CD4-positive, CD25-positive, alpha-beta regulatory T cell (primary cell): ENCODE results near the gene AGL. TPM values are rescaled to one million over a fixed set of nuclear protein-coding genes. Genes with fewer than 3 reads are reported as not detected.

Experiments used
- ATAC-seq, 2 donors: fragments of 150-1000 bp; cut with Tn5 transposase; one replicate each; pipeline ENCODE4 v1.10.0; 2021; ENCODE audit warnings: low read depth in 2 of 2, moderate number of reproducible peaks in 2 of 2, moderate library complexity in 1 of 2
- DNase-seq, 3 donors: peaks; one replicate each; pipeline versions ENCODE4 v3.0.0 to v3.0.0-alpha.2; 2012 to 2022; ENCODE audit warnings: mixed read lengths in 1 of 3
- H3K27ac ChIP-seq: one replicate; pipeline ENCODE4 v1.7.0; 2013; ENCODE audit warnings: mild to moderate bottlenecking, low read length; ENCODE audit not compliant: insufficient read depth, poor library complexity, severe bottlenecking
- H3K27me3 ChIP-seq: one replicate; pipeline ENCODE4 v1.7.0; 2013; ENCODE audit warnings: low read length; ENCODE audit not compliant: control insufficient read depth, insufficient read depth
- H3K36me3 ChIP-seq: one replicate; pipeline ENCODE4 v1.7.0; 2013; ENCODE audit warnings: mild to moderate bottlenecking, low read length, moderate library complexity; ENCODE audit not compliant: control insufficient read depth, insufficient read depth
- H3K4me1 ChIP-seq: 2 replicates; pipeline ENCODE4 v1.7.0; 2013; ENCODE audit warnings: mild to moderate bottlenecking, low read length; ENCODE audit not compliant: insufficient read depth, control insufficient read depth, poor library complexity, severe bottlenecking
- H3K4me3 ChIP-seq: one replicate; pipeline ENCODE4 v1.7.0; 2013; ENCODE audit warnings: low read depth, mild to moderate bottlenecking, low read length, moderate library complexity
- H3K9me3 ChIP-seq, 2 experiments: 1 replicate in 1 of 2; 2 replicates in 1 of 2; pipeline ENCODE4 v1.7.0; 2013; ENCODE audit warnings: low read length in 2 of 2, mild to moderate bottlenecking in 1 of 2, moderate library complexity in 1 of 2; ENCODE audit not compliant: control insufficient read depth in 2 of 2
- H3K27ac Mint-ChIP-seq, 3 donors: one replicate each; pipeline ENCODE4 v1.8.0; 2020 to 2022; ENCODE audit warnings: mild to moderate bottlenecking in 3 of 3, mixed read lengths in 3 of 3, moderate library complexity in 2 of 3
- H3K27me3 Mint-ChIP-seq: one replicate; pipeline ENCODE4 v1.8.0; 2022; ENCODE audit warnings: mild to moderate bottlenecking, mixed read lengths
- H3K36me3 Mint-ChIP-seq: one replicate; pipeline ENCODE4 v1.8.0; 2020; ENCODE audit warnings: mixed read lengths
- H3K4me1 Mint-ChIP-seq, 4 donors: one replicate each; pipeline ENCODE4 v1.8.0; 2020 to 2022; ENCODE audit warnings: mixed read lengths in 4 of 4, mild to moderate bottlenecking in 1 of 4
- H3K4me3 Mint-ChIP-seq, 4 donors: one replicate each; pipeline ENCODE4 v1.8.0; 2020 to 2022; ENCODE audit warnings: mild to moderate bottlenecking in 4 of 4, mixed read lengths in 4 of 4, moderate library complexity in 3 of 4
- H3K9me3 Mint-ChIP-seq, 7 donors: one replicate each; pipeline ENCODE4 v1.8.0; 2020 to 2022; ENCODE audit warnings: mixed read lengths in 7 of 7, mild to moderate bottlenecking in 3 of 7, moderate library complexity in 2 of 7
- polyA plus RNA-seq, 4 donors: library from polyadenylated mRNA; unstranded; fragments of 300-500 nt; fragmentation: Illumina TruSeq; gene quantifications; one replicate each; pipeline ENCODE4 v1.2.3, GENCODE V29; 2021
- total RNA-seq: library from RNA; stranded (reverse); gene quantifications from one replicate; pipeline ENCODE4 v1.2.3, GENCODE V29; 2022

AGL gene
- total RNA-seq = 11.9 TPM
- 10 to 100 TPM in 1 of 4 donors, 1 to 10 TPM in 3; 8.5 to 10.2 (median 9.4) TPM for polyA plus RNA-seq

DNA sequence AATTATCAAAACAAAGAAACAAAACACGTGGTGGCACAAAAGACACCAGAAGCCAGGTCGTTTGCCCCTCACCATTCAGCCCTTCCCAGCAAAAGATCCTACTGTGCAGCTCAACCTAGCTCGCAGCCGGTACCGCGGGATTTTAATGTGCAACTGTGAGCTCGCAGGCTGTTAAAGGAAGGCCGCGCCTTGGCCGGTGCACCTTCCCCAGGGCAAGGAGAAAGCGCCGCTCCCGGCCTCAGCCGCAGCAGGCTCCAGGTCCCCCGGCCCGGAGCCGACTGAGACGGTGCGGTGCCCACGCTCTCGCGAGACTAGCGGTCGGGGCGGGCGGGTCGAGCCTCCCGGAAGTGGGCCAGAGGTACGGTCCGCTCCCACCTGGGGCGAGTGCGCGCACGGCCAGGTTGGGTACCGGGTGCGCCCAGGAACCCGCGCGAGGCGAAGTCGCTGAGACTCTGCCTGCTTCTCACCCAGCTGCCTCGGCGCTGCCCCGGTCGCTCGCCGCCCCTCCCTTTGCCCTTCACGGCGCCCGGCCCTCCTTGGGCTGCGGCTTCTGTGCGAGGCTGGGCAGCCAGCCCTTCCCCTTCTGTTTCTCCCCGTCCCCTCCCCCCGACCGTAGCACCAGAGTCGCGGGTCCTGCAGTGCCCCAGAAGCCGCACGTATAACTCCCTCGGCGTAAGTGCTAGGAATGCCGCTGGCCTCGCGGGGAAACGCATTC is at the start of gene AGL:
TSS of gene AGL (plus strand) at position 618 of the 715 bp plus-strand sequence. CDS start 682 bp downstream, outside the sequence.
- H3K27ac ChIP-seq = peak within 1 kb of the TSS; percentile 73
- Mint-ChIP-seq H3K4me3 (peak within 1 kb of the TSS; percentile 95 to 99 (median 96)), H3K36me3 (peaks cover 11% of the 10 kb centered on the region), H3K4me1 (peaks cover 21 to 44% (median 33%) of the 10 kb centered on the region in 4 donors), H3K9me3 (no peaks in the 10 kb centered on the region), H3K27ac (peak within 1 kb of the TSS; percentile 95 to 99 (median 97)), H3K27me3 (peaks cover 5% of the 10 kb centered on the region)
- no peaks in the 10 kb centered on the region for H3K36me3 ChIP-seq
- peak; percentile 96 to 99 for ATAC-seq
- H3K27me3 ChIP-seq = no peaks in the 10 kb centered on the region
- H3K4me1 ChIP-seq = peaks cover 22% of the 10 kb centered on the region
- H3K9me3 ChIP-seq = no peaks in the 10 kb centered on the region
- peak within 1 kb of the TSS; percentile 89 for H3K4me3 ChIP-seq
- peak; percentile 83 to 92 (median 89) for DNase-seq

DNA sequence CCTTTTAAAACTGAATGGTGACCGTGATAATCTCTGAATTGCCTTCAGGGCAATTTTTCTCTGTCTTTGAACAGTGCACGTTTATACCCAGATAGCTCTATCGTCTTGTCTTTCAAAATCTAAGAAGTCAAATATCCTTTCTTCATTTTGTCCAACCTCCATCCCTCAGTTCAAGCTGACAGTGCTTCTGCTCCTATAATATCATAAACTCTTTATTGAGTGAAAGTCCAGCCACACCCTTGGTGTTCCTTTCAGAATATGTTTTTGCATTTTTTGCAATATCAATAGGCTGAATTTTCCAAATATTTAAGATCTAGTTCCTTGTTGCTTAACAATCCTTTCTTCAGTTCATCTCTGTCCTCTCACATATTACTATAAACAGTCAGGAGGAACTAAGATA is 48.6 kb upstream of the AGL start:
- Mint-ChIP-seq H3K27me3 (peaks cover 39% of the 10 kb centered on the region), H3K9me3 (no peaks in the 10 kb centered on the region), H3K27ac (no peak overlapping the region), H3K4me1 (no peaks in the 10 kb centered on the region), H3K36me3 (no peaks in the 10 kb centered on the region), H3K4me3 (no peak overlapping the region)
- Histone ChIP-seq H3K27me3 (peaks cover 20% of the 10 kb centered on the region), H3K36me3 (no peaks in the 10 kb centered on the region), H3K4me3 (no peak overlapping the region), H3K4me1 (no peaks in the 10 kb centered on the region), H3K9me3 (no peaks in the 10 kb centered on the region), H3K27ac (no peak overlapping the region)
- DNase-seq = no peak
- no peak for ATAC-seq

DNA sequence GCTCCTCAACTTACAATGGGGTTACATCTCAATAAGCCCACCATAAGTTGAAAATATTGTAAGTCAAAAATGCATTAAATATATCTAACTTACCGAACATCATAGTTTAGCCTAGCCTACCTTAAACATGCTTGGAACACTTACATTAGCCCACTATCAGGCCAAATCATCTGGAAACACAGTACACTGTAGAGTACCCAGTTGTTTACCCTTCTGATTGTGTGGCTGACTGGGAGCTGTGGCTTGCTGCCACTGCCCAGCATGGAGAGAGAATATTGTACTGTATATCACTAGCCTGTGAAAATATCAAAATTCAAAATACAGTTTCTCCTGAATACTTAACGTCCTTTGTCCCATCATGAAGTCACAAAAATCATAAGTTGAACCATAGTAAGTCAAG is 43.3 kb upstream of the AGL start:
- Mint-ChIP-seq H3K9me3 (no peaks in the 10 kb centered on the region), H3K4me1 (peaks cover 0 to 8% (median 5%) of the 10 kb centered on the region in 4 donors), H3K36me3 (no peaks in the 10 kb centered on the region), H3K27ac (no peak overlapping the region), H3K4me3 (no peak overlapping the region), H3K27me3 (peaks cover 25% of the 10 kb centered on the region)
- no peak overlapping the region for H3K4me3 ChIP-seq
- peaks cover 6% of the 10 kb centered on the region for H3K4me1 ChIP-seq
- peaks cover 26% of the 10 kb centered on the region for H3K27me3 ChIP-seq
- no peak for ATAC-seq
- no peak for DNase-seq
- H3K36me3 ChIP-seq = no peaks in the 10 kb centered on the region
- no peak overlapping the region for H3K27ac ChIP-seq
- H3K9me3 ChIP-seq = no peaks in the 10 kb centered on the region

DNA sequence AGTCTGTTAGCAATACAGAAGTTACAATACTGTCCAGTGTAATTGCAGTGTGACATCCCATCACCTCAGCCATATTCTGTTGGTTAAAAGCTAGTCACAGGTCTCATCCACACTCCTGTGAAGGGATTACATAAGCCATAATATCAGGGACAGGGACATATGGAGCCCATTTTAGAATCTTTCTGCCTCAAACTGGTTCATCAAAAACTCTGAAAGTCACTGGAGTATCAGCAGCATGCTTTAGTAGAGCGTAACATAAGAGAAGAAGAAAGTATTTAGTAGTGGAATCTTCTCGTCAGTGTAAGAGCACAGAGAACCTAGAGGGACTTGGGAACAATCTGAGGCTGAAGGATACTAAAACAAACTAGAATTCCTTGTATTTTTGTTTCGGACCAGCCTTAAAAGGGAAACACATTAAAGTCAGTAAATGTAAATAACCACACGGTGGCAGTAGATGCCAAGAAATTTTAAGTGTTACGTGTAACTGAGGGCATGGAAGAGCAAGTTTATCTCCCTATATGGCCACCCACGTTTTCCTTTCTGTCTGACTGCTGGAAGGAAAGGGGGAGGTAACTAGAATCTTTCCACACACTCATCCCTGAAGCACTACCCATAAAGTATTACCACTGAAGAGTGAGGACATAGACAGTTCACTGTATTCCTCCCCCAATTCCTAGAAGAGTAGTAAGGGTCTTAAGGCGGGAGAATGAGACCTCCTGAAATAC is 41.6 kb upstream of the AGL start:
- H3K27me3 ChIP-seq = peaks cover 22% of the 10 kb centered on the region
- peaks cover 18% of the 10 kb centered on the region for H3K27me3 Mint-ChIP-seq
- no peaks in the 10 kb centered on the region for H3K9me3 Mint-ChIP-seq
- H3K27ac ChIP-seq = no peak overlapping the region
- DNase-seq (peak; percentile 22 to 78 (median 67)), ATAC-seq (peak; percentile 58 to 66)
- H3K36me3 Mint-ChIP-seq = no peaks in the 10 kb centered on the region
- peaks cover 0 to 8% (median 5%) of the 10 kb centered on the region in 4 donors for H3K4me1 Mint-ChIP-seq
- H3K27ac Mint-ChIP-seq = no peak overlapping the region
- no peak overlapping the region for H3K4me3 Mint-ChIP-seq
- H3K9me3 ChIP-seq = no peaks in the 10 kb centered on the region
- H3K4me1 ChIP-seq = peaks cover 6% of the 10 kb centered on the region
- H3K4me3 ChIP-seq = peak overlapping the region; percentile 14
- H3K36me3 ChIP-seq = no peaks in the 10 kb centered on the region

DNA sequence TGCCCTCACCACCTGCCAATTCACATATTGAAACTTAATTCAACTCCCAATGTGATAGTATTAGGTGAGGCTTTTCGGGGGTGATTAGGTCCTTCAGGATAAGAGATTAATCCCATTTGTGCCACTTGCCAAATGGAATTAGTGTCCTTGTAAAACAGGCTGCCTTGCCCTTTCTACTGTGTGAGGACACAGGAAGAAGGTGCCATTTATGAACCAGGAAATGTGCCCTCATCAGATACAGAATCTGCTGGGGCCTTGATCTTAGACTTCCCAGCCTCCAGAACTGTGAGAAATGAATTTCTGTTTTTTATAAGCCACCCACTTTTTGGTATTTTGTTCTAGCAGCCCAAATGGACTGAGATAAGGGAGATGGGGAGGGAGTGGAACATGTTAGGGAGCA is 39.1 kb upstream of the AGL start:
- Mint-ChIP-seq H3K4me3 (no peak overlapping the region), H3K36me3 (no peaks in the 10 kb centered on the region), H3K27me3 (peaks cover 30% of the 10 kb centered on the region), H3K9me3 (no peaks in the 10 kb centered on the region), H3K27ac (no peak overlapping the region), H3K4me1 (peaks cover 0 to 8% (median 5%) of the 10 kb centered on the region in 4 donors)
- DNase-seq = no peak
- no peaks in the 10 kb centered on the region for H3K36me3 ChIP-seq
- no peaks in the 10 kb centered on the region for H3K9me3 ChIP-seq
- no peak overlapping the region for H3K27ac ChIP-seq
- H3K27me3 ChIP-seq = peaks cover 10% of the 10 kb centered on the region
- ATAC-seq = no peak
- peaks cover 6% of the 10 kb centered on the region for H3K4me1 ChIP-seq
- H3K4me3 ChIP-seq = no peak overlapping the region

DNA sequence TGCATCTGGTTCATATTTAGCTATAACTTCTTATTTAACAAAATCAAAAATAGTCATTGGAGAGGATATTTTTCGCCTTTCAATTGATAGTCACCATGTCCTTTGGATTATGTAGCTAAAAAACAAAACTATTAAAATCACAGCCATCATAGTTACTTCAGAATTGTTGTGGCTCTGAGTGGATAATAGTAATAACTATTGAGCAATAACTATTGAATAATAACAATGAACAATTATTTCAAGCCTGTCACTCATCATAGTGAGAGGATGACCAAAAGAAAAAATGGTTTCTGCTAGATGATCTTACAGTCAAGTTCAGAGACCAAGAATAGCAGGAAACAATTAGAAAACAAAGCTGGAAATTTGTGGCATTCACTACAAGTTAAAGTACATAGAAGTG is 38.4 kb upstream of the AGL start:
- peaks cover 6% of the 10 kb centered on the region for H3K4me1 ChIP-seq
- no peaks in the 10 kb centered on the region for H3K36me3 Mint-ChIP-seq
- H3K4me1 Mint-ChIP-seq = peaks cover 0 to 8% (median 5%) of the 10 kb centered on the region in 4 donors
- no peak for DNase-seq
- ATAC-seq = no peak
- peaks cover 5% of the 10 kb centered on the region for H3K27me3 ChIP-seq
- no peaks in the 10 kb centered on the region for H3K9me3 Mint-ChIP-seq
- H3K27ac Mint-ChIP-seq = no peak overlapping the region
- no peak overlapping the region for H3K4me3 Mint-ChIP-seq
- no peaks in the 10 kb centered on the region for H3K9me3 ChIP-seq
- H3K27ac ChIP-seq = no peak overlapping the region
- H3K27me3 Mint-ChIP-seq = peaks cover 25% of the 10 kb centered on the region
- H3K4me3 ChIP-seq = no peak overlapping the region
- H3K36me3 ChIP-seq = no peaks in the 10 kb centered on the region

DNA sequence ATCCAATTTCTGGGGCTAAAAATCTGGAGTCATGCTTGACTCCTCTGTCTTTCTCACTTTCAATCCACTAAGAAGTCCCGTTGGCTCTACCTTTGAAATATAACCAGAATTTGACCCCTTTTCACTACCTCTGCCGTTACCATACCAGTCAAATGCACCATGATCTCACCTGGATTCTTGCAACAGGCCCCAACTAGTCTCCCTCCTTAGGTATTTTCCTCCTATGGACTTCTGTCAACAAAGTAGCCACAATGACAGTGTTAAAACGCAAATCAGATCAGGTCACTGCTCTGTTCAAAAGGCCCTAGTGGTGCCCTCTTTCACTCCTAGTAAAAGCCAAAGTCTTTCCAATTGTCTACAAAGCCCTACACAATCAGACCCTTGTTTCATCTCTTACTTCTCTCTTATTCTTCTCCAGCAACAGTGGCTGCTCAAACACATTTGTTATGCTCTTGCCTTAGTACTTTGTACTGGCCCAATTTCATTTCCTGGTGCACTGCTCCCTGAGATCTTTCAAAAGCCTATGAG is 35.7 kb upstream of the AGL start:
- DNase-seq (no peak), ATAC-seq (no peak)
- no peaks in the 10 kb centered on the region for H3K4me1 ChIP-seq
- Mint-ChIP-seq H3K9me3 (no peaks in the 10 kb centered on the region), H3K36me3 (no peaks in the 10 kb centered on the region), H3K4me3 (no peak overlapping the region), H3K4me1 (no peaks in the 10 kb centered on the region), H3K27me3 (peaks cover 18% of the 10 kb centered on the region), H3K27ac (no peak overlapping the region)
- no peak overlapping the region for H3K4me3 ChIP-seq
- no peaks in the 10 kb centered on the region for H3K36me3 ChIP-seq
- no peaks in the 10 kb centered on the region for H3K27me3 ChIP-seq
- no peak overlapping the region for H3K27ac ChIP-seq
- H3K9me3 ChIP-seq = no peaks in the 10 kb centered on the region
